ENCODE results near the gene ZCCHC2. TPM values are rescaled to one million over a fixed set of nuclear protein-coding genes. Genes with fewer than 3 reads are reported as not detected.

Gene ZCCHC2
- total RNA-seq, 6 donors from 2014 or later, result 29.9 to 60.8 (median 40.6) TPM

DNA sequence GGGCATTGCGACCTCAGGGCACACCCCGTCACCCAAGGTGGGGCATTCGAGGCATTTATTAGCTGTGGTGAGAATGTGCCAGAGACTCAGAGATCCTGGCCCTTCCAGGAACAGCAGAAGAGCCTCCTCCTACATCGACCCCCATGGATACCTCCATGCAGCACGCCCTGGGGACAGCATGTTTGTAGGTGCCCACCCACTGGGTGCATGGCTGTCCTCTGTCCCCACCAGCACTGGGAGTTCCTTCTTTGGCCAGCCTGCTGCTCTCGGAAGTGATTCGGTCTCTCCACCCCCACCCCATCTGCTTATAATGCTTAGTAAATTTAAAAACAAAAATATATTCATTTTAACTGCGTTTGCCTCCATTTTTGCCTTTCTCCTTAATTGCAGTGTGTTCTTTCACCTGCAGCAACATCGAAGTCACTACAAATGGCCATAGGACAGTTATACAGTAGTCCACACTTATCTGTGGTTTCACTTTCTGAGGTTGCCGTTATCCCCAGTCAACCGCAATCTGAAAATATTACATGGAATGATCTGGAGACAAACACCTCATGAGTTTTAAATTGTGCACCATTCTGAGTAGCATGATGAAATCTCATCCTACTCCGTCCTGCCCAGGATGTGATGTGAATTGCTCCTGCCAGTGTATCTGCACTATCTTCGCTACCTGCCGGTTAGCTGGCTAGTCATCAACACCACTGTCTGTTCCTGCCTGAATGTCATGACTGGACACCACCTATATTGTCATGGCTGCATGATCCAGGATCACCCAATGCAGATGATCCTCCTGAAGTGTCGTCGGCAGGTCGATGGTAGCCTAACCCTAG is 29.6 kb upstream of the ZCCHC2 start:
- no peak for DNase-seq

GRCh38 chr18:62494764-62495163 is 28.1 kb upstream of the ZCCHC2 start:
- DNase-seq (no peak), ATAC-seq (ENCODE audit: low FRiP score in 2 of 2) (no peak)
- Histone ChIP-seq H3K4me1 (peaks cover 0 to 11% (median 8%) of the 10 kb centered on the region in 4 donors), H3K4me3 (no peak overlapping the region), H3K27ac (no peak overlapping the region), H3K36me3 (no peaks in the 10 kb centered on the region), H3K9me3 (no peaks in the 10 kb centered on the region), H3K27me3 (no peaks in the 10 kb centered on the region)
- no peak for TF ChIP-seq POLR2A (IDR thresholded peaks at IDR 0.05)
- TF ChIP-seq, protein P1, sequence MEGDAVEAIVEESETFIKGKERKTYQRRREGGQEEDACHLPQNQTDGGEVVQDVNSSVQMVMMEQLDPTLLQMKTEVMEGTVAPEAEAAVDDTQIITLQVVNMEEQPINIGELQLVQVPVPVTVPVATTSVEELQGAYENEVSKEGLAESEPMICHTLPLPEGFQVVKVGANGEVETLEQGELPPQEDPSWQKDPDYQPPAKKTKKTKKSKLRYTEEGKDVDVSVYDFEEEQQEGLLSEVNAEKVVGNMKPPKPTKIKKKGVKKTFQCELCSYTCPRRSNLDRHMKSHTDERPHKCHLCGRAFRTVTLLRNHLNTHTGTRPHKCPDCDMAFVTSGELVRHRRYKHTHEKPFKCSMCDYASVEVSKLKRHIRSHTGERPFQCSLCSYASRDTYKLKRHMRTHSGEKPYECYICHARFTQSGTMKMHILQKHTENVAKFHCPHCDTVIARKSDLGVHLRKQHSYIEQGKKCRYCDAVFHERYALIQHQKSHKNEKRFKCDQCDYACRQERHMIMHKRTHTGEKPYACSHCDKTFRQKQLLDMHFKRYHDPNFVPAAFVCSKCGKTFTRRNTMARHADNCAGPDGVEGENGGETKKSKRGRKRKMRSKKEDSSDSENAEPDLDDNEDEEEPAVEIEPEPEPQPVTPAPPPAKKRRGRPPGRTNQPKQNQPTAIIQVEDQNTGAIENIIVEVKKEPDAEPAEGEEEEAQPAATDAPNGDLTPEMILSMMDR (IDR thresholded peaks at IDR 0.05), result no peak
- TF ChIP-seq POLR2AphosphoS5 (IDR thresholded peaks at IDR 0.05), result no peak
- no peak for TF ChIP-seq EP300 (IDR thresholded peaks at IDR 0.05)
- 85 to 86% methylated on average over 3 of the region's 3 CpGs for WGBS, 2 donors

More for the DNA sequence above, 29.6 kb upstream of the ZCCHC2 start:
- ATAC-seq (ENCODE audit: low FRiP score in 2 of 2), result peak in 1 of 2 donors; percentile 53
- Histone ChIP-seq H3K4me3 (no peak overlapping the region), H3K36me3 (no peaks in the 10 kb centered on the region), H3K4me1 (no peaks in the 10 kb centered on the region), H3K27me3 (no peaks in the 10 kb centered on the region), H3K27ac (no peak overlapping the region), H3K9me3 (no peaks in the 10 kb centered on the region)
- WGBS, 2 donors, result 89 to 95% methylated on average over 15 to 16 of the region's 17 CpGs
- TF ChIP-seq EP300 (IDR thresholded peaks at IDR 0.05) (no peak), POLR2A (IDR thresholded peaks at IDR 0.05) (no peak), POLR2AphosphoS5 (IDR thresholded peaks at IDR 0.05) (no peak)
- TF ChIP-seq, protein P1 (IDR thresholded peaks at IDR 0.05), result no peak

GRCh38 chr18:62496262-62496661 is 26.6 kb upstream of the ZCCHC2 start:
- H3K9me3 ChIP-seq, result no peaks in the 10 kb centered on the region
- DNase-seq, result no peak
- H3K27ac ChIP-seq, result no peak overlapping the region
- H3K4me1 ChIP-seq, result peaks cover 0 to 13% (median 10%) of the 10 kb centered on the region in 4 donors
- H3K36me3 ChIP-seq, result no peaks in the 10 kb centered on the region
- ATAC-seq (ENCODE audit: low FRiP score in 2 of 2), result no peak
- 88 to 96% methylated on average over 2 of the region's 2 CpGs for WGBS, 2 donors
- no peaks in the 10 kb centered on the region for H3K27me3 ChIP-seq
- TF ChIP-seq POLR2AphosphoS5 (IDR thresholded peaks at IDR 0.05), result no peak
- TF ChIP-seq EP300 (IDR thresholded peaks at IDR 0.05), result no peak
- TF ChIP-seq, protein P1 (IDR thresholded peaks at IDR 0.05), result no peak
- no peak for TF ChIP-seq POLR2A (IDR thresholded peaks at IDR 0.05)
- no peak overlapping the region for H3K4me3 ChIP-seq

- 83 to 86% methylated on average over 13 of the region's 13 CpGs for WGBS, 2 donors
- no peak overlapping the region for H3K4me3 ChIP-seq
- H3K4me1 ChIP-seq, result peaks cover 0 to 13% (median 10%) of the 10 kb centered on the region in 4 donors
- ATAC-seq (ENCODE audit: low FRiP score in 2 of 2) (no peak), DNase-seq (no peak)
- H3K9me3 ChIP-seq, result no peaks in the 10 kb centered on the region
- H3K27ac ChIP-seq, result no peak overlapping the region
- TF ChIP-seq, protein P1 (IDR thresholded peaks at IDR 0.05), result no peak
- TF ChIP-seq POLR2AphosphoS5 (IDR thresholded peaks at IDR 0.05) (no peak), POLR2A (IDR thresholded peaks at IDR 0.05) (no peak), EP300 (IDR thresholded peaks at IDR 0.05) (no peak)
- no peaks in the 10 kb centered on the region for H3K27me3 ChIP-seq
- H3K36me3 ChIP-seq, result no peaks in the 10 kb centered on the region
Measured at GRCh38 chr18:62497190-62497772, 25.5 kb upstream of the ZCCHC2 start.

All from upper lobe of left lung (tissue), 6 donors.